ENCODE measurements around the gene ATAD3A.

The ATAD3A gene

GRCh38 chr1:1550591-1551432 lies 38.9 kb downstream of the ATAD3A start:
- no peak for DNase-seq (ENCODE audit: low spot score)
- TF ChIP-seq CTCF (IDR thresholded peaks at IDR 0.05; ENCODE audit: extremely low read depth, missing control alignments) = no peak

- DNase-seq (ENCODE audit: low spot score) = no peak
- TF ChIP-seq CTCF (IDR thresholded peaks at IDR 0.05; ENCODE audit: extremely low read depth, missing control alignments) = no peak
Observed at GRCh38 chr1:1551524-1552262, 39.7 kb downstream of the ATAD3A start.

GRCh38 chr1:1552263-1552639 lies 40.3 kb downstream of the ATAD3A start:
- DNase-seq (ENCODE audit: low spot score) = no peak
- no peak for TF ChIP-seq CTCF (IDR thresholded peaks at IDR 0.05; ENCODE audit: extremely low read depth, missing control alignments)

- no peak for TF ChIP-seq CTCF (IDR thresholded peaks at IDR 0.05; ENCODE audit: extremely low read depth, missing control alignments)
- no peak for DNase-seq (ENCODE audit: low spot score)
Observed at GRCh38 chr1:1553821-1554494, 42.0 kb downstream of the ATAD3A start.

- no peak for DNase-seq (ENCODE audit: low spot score)
Observed at GRCh38 chr1:1554550-1554925, 42.6 kb downstream of the ATAD3A start.

GRCh38 chr1:1554926-1555915 lies 43.3 kb downstream of the ATAD3A start:
- DNase-seq (ENCODE audit: low spot score) = no peak
- TF ChIP-seq CTCF (IDR thresholded peaks at IDR 0.05; ENCODE audit: extremely low read depth, missing control alignments) = no peak

More at GRCh38 chr1:1554550-1554925, 42.6 kb downstream of the ATAD3A start:
- TF ChIP-seq CTCF (IDR thresholded peaks at IDR 0.05; ENCODE audit: extremely low read depth, missing control alignments) = no peak

Data from GM20000 (cell line).